Neural progenitor cell (in vitro differentiated cells): Measurements from ENCODE around the gene PCNX4. TPM values are rescaled to one million over a fixed set of nuclear protein-coding genes. Genes with fewer than 3 reads are reported as not detected.
A peak's percentile ranks its signal among the peaks of the same experiment; 100 is the strongest.

Experiments used
- DNase-seq: peaks from one replicate; pipeline ENCODE4 v3.0.0-alpha.2; 2016; ENCODE audit warnings: low spot score
- H2AFZ ChIP-seq: fragments of 200-600 bp; sonication (generic); replicated peaks from 2 replicates; pipeline ENCODE4 v1.6.1; 2016; ENCODE audit warnings: antibody characterized with exemption
- H3F3A ChIP-seq: fragments of 200-600 bp; sonication (generic); 2 replicates; pipeline ENCODE4 v1.6.1; 2016; ENCODE audit warnings: antibody characterized with exemption, low read depth
- H3K27ac ChIP-seq: fragments of 200-600 bp; sonication (generic); 2 replicates; pipeline ENCODE4 v1.5.1; 2016; ENCODE audit warnings: mild to moderate bottlenecking
- H3K27me3 ChIP-seq: fragments of 200-600 bp; sonication (generic); 2 replicates; pipeline ENCODE4 v1.6.1; 2016; ENCODE audit warnings: mild to moderate bottlenecking, moderate library complexity
- H3K36me3 ChIP-seq: fragments of 200-600 bp; sonication (generic); 2 replicates; pipeline ENCODE4 v1.5.1; 2016
- H3K4me1 ChIP-seq: fragments of 200-600 bp; sonication (generic); 2 replicates; pipeline ENCODE4 v1.6.1; 2016; ENCODE audit warnings: mixed run types
- H3K4me2 ChIP-seq: fragments of 200-600 bp; sonication (generic); 2 replicates; pipeline ENCODE4 v1.6.1; 2016
- H3K4me3 ChIP-seq: fragments of 200-600 bp; sonication (generic); 2 replicates; pipeline ENCODE4 v1.5.1; 2016
- H3K79me2 ChIP-seq: fragments of 200-600 bp; sonication (generic); 2 replicates; pipeline ENCODE4 v1.6.1; 2016; ENCODE audit warnings: low read depth
- H3K9ac ChIP-seq: fragments of 200-600 bp; sonication (generic); 2 replicates; pipeline ENCODE4 v1.6.1; 2016
- H3K9me3 ChIP-seq: fragments of 200-600 bp; sonication (generic); 2 replicates; pipeline ENCODE4 v1.5.1; 2016; ENCODE audit warnings: low read depth
- H4K20me1 ChIP-seq: fragments of 200-600 bp; sonication (generic); 2 replicates; pipeline ENCODE4 v1.6.1; 2016; ENCODE audit warnings: low read depth
- H3K27ac Mint-ChIP-seq: 3 replicates; pipeline ENCODE4 v1.8.0; 2021; ENCODE audit warnings: mixed read lengths
- H3K27me3 Mint-ChIP-seq: 2 replicates; pipeline ENCODE4 v1.8.0; 2022; ENCODE audit warnings: low read depth, mild to moderate bottlenecking, inconsistent platforms, moderate library complexity, mixed read lengths; ENCODE audit not compliant: insufficient read depth
- H3K36me3 Mint-ChIP-seq: 3 replicates; pipeline ENCODE4 v1.8.0; 2021; ENCODE audit warnings: mixed read lengths
- H3K4me1 Mint-ChIP-seq: 3 replicates; pipeline ENCODE4 v1.8.0; 2021; ENCODE audit warnings: mixed read lengths
- H3K4me3 Mint-ChIP-seq: 3 replicates; pipeline ENCODE4 v1.8.0; 2021; ENCODE audit warnings: mild to moderate bottlenecking, moderate library complexity, mixed read lengths
- H3K9me3 Mint-ChIP-seq: 3 replicates; pipeline ENCODE4 v1.8.0; 2020; ENCODE audit warnings: mixed read lengths
- EZH2 ChIP-seq: fragments of 200-600 bp; sonication (generic); IDR thresholded peaks from 2 replicates; pipeline ENCODE4 v1.6.1; 2017; ENCODE audit warnings: antibody characterized with exemption, mild to moderate bottlenecking, moderate library complexity
- EZH2phosphoT487 ChIP-seq: fragments of 200-600 bp; sonication (generic); IDR thresholded peaks from 2 replicates; pipeline ENCODE4 v1.6.1; 2017; ENCODE audit warnings: antibody characterized with exemption
- total RNA-seq: library from RNA; depleted of rRNA; stranded (reverse); fragments of >200 nt; gene quantifications from 2 replicates; pipeline ENCODE4 v1.2.3, GENCODE V29; 2015; ENCODE audit warnings: low replicate concordance
- TF ChIP-seq, protein P1 (sequence below): fragments of 200-600 bp; sonication (generic); IDR thresholded peaks from 2 replicates; pipeline ENCODE4 v1.5.1; 2017; ENCODE audit warnings: antibody characterized with exemption, mild to moderate bottlenecking

Gene PCNX4
- total RNA-seq, 1 donor from 2014 or later: 172 TPM

DNA sequence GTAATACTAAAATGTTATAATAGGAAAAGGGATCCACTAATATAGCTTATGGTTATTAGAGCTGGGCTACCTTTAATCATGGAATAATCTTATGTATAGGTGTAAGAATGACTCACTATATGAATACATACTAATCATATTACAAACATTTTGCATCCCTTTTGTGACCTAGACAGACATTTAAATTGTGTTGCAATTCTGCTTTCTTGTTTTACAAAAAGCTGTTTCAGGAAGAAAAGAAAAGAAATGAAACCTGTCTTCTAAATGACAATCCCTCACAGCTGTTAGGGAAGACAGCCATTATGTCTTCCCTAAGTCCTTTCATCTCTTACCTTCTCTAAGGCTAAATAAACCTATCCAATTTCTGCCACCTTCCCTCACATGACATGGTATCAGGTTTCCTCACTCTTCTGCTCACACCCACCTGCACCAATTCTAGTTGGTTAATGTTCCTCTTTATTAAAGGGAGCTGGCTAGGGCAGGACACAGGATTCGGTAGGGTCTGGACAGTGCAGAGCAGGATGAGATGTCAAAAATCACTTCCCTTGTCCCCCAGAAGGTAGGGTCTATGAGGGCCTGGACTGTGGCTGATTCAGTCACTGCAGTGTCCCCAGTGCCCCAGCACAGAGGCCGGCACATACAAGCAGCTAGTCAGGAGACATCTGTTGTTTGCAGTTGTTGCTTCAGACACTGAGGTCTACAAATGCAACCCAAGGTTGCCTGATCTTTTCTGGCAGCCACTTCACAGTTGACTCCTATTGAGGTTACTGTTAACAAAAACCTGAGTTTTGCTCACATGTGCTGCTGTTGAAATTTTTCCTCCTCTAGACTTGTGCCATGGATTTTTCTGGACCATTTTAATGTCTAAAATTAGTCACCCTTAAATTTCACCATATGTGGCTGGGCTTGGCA is 69.7 kb downstream of the PCNX4 start:
- H2AFZ ChIP-seq: no peak overlapping the region
- peaks cover 4% of the 10 kb centered on the region for H3K79me2 ChIP-seq
- H3F3A ChIP-seq: peaks cover 21% of the 10 kb centered on the region
- no peak overlapping the region for H3K27ac Mint-ChIP-seq
- H3K9ac ChIP-seq: no peak overlapping the region
- peaks cover 8% of the 10 kb centered on the region for H3K36me3 Mint-ChIP-seq
- no peaks in the 10 kb centered on the region for H3K27me3 ChIP-seq
- peak overlapping the region; percentile 3 for H3K4me2 ChIP-seq
- H3K4me1 ChIP-seq: peaks cover 16% of the 10 kb centered on the region
- DNase-seq: no peak
- no peak overlapping the region for H3K27ac ChIP-seq
- H3K4me3 Mint-ChIP-seq: no peak overlapping the region
- no peaks in the 10 kb centered on the region for H3K9me3 ChIP-seq
- H3K27me3 Mint-ChIP-seq: no peaks in the 10 kb centered on the region
- H3K9me3 Mint-ChIP-seq: no peaks in the 10 kb centered on the region
- H4K20me1 ChIP-seq: no peaks in the 10 kb centered on the region
- no peak overlapping the region for H3K4me3 ChIP-seq
- H3K36me3 ChIP-seq: no peaks in the 10 kb centered on the region
- H3K4me1 Mint-ChIP-seq: peaks cover 19% of the 10 kb centered on the region
- no peak for TF ChIP-seq EZH2phosphoT487
- TF ChIP-seq, protein P1, sequence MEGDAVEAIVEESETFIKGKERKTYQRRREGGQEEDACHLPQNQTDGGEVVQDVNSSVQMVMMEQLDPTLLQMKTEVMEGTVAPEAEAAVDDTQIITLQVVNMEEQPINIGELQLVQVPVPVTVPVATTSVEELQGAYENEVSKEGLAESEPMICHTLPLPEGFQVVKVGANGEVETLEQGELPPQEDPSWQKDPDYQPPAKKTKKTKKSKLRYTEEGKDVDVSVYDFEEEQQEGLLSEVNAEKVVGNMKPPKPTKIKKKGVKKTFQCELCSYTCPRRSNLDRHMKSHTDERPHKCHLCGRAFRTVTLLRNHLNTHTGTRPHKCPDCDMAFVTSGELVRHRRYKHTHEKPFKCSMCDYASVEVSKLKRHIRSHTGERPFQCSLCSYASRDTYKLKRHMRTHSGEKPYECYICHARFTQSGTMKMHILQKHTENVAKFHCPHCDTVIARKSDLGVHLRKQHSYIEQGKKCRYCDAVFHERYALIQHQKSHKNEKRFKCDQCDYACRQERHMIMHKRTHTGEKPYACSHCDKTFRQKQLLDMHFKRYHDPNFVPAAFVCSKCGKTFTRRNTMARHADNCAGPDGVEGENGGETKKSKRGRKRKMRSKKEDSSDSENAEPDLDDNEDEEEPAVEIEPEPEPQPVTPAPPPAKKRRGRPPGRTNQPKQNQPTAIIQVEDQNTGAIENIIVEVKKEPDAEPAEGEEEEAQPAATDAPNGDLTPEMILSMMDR: no peak
- no peak for TF ChIP-seq EZH2

- H3K36me3 Mint-ChIP-seq: peaks cover 8% of the 10 kb centered on the region
- no peaks in the 10 kb centered on the region for H3K9me3 Mint-ChIP-seq
- Histone ChIP-seq H3K27ac (no peak overlapping the region), H3K79me2 (peaks cover 4% of the 10 kb centered on the region), H3K36me3 (no peaks in the 10 kb centered on the region), H3K9me3 (no peaks in the 10 kb centered on the region), H4K20me1 (no peaks in the 10 kb centered on the region), H2AFZ (no peak overlapping the region), H3K4me2 (peak overlapping the region; percentile 94), H3K27me3 (no peaks in the 10 kb centered on the region), H3K4me3 (peak overlapping the region; percentile 75), H3K4me1 (peaks cover 16% of the 10 kb centered on the region), H3K9ac (no peak overlapping the region), H3F3A (peaks cover 21% of the 10 kb centered on the region)
- TF ChIP-seq, protein P1: no peak
- no peak for TF ChIP-seq EZH2
- TF ChIP-seq EZH2phosphoT487: no peak
- DNase-seq: peak; percentile 44
- peak overlapping the region; percentile 99 for H3K4me3 Mint-ChIP-seq
- no peak overlapping the region for H3K27ac Mint-ChIP-seq
- peaks cover 19% of the 10 kb centered on the region for H3K4me1 Mint-ChIP-seq
- H3K27me3 Mint-ChIP-seq: peaks cover 2% of the 10 kb centered on the region
Measured at GRCh38 chr14:60163693-60164092, 72.0 kb downstream of the PCNX4 start.

DNA sequence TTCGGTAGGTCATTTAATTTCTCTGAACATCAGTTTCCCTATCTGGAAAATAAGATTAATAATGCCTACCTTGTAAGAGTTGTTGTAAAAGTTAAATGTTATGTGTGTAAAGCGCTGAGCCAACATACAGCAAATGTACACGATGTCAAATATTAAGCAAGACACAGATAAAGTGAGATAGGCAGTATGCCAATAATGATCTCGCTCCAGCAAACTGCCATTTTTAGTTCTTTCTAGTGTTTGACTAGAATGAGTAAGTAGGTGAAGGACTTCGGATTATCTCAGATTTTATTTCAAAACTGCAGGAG is 72.6 kb downstream of the PCNX4 start:
- Histone ChIP-seq H3K4me2 (peak overlapping the region; percentile 94), H2AFZ (peak overlapping the region; percentile 99), H3K4me1 (peaks cover 16% of the 10 kb centered on the region), H3K36me3 (no peaks in the 10 kb centered on the region), H3K79me2 (peaks cover 4% of the 10 kb centered on the region), H3K9me3 (no peaks in the 10 kb centered on the region), H3K27ac (no peak overlapping the region), H3K9ac (no peak overlapping the region), H3K4me3 (peak overlapping the region; percentile 75), H3K27me3 (no peaks in the 10 kb centered on the region), H3F3A (peaks cover 21% of the 10 kb centered on the region), H4K20me1 (no peaks in the 10 kb centered on the region)
- Mint-ChIP-seq H3K4me1 (peaks cover 19% of the 10 kb centered on the region), H3K36me3 (peaks cover 8% of the 10 kb centered on the region), H3K4me3 (peak overlapping the region; percentile 99), H3K27me3 (peaks cover 2% of the 10 kb centered on the region), H3K9me3 (no peaks in the 10 kb centered on the region), H3K27ac (peak overlapping the region; percentile 99)
- no peak for DNase-seq
- no peak for TF ChIP-seq EZH2
- no peak for TF ChIP-seq EZH2phosphoT487
- TF ChIP-seq, protein P1: no peak
